ENCODE results near the gene OPTN.
A peak's percentile ranks its signal among the peaks of the same experiment; 100 is the strongest.

Gene OPTN

GRCh38 chr10:13160934-13161856 is 61.2 kb downstream of the OPTN start, which contains the start of gene MCM10:
Gene MCM10, plus strand, starts transcription at chr10:13161558. Its CDS starts 2,645 bp downstream, at chr10:13164203.
- peak; percentile 99 for FAIRE-seq
- peak; percentile 98 for DNase-seq (ENCODE audit: insufficient read length, low spot score)
- peak; percentile 53; the same call in 1 of the 2 replicates for TF ChIP-seq POLR2A (IDR thresholded peaks at IDR 0.05; ENCODE audit: low read depth, low read length)

- DNase-seq (ENCODE audit: insufficient read length, low spot score) = peak; percentile 28
- no peak for FAIRE-seq
- no peak for TF ChIP-seq POLR2A (IDR thresholded peaks at IDR 0.05; ENCODE audit: low read depth, low read length)
Observed at GRCh38 chr10:13161857-13162271, 61.9 kb downstream of the OPTN start.

- DNase-seq (ENCODE audit: insufficient read length, low spot score) (no peak), FAIRE-seq (no peak)
- no peak for TF ChIP-seq POLR2A (IDR thresholded peaks at IDR 0.05; ENCODE audit: low read depth, low read length)
Observed at GRCh38 chr10:13163859-13164258, 63.9 kb downstream of the OPTN start.

- DNase-seq (ENCODE audit: insufficient read length, low spot score) (no peak), FAIRE-seq (no peak)
- TF ChIP-seq POLR2A (IDR thresholded peaks at IDR 0.05; ENCODE audit: low read depth, low read length) = no peak
Observed at GRCh38 chr10:13165177-13165576, 65.2 kb downstream of the OPTN start.

- no peak for FAIRE-seq
- TF ChIP-seq POLR2A (IDR thresholded peaks at IDR 0.05; ENCODE audit: low read depth, low read length) = no peak
- no peak for DNase-seq (ENCODE audit: insufficient read length, low spot score)
Observed at GRCh38 chr10:13167568-13167967, 67.6 kb downstream of the OPTN start.

GRCh38 chr10:13168781-13169180 is 68.8 kb downstream of the OPTN start:
- FAIRE-seq (no peak), DNase-seq (ENCODE audit: insufficient read length, low spot score) (no peak)
- TF ChIP-seq POLR2A (IDR thresholded peaks at IDR 0.05; ENCODE audit: low read depth, low read length) = no peak

- FAIRE-seq (no peak), DNase-seq (ENCODE audit: insufficient read length, low spot score) (no peak)
- no peak for TF ChIP-seq POLR2A (IDR thresholded peaks at IDR 0.05; ENCODE audit: low read depth, low read length)
Observed at GRCh38 chr10:13173616-13174015, 73.7 kb downstream of the OPTN start.

- no peak for FAIRE-seq
- TF ChIP-seq POLR2A (IDR thresholded peaks at IDR 0.05; ENCODE audit: low read depth, low read length) = no peak
Observed at GRCh38 chr10:13180788-13181187, 80.8 kb downstream of the OPTN start.

GRCh38 chr10:13182424-13182823 is 82.5 kb downstream of the OPTN start:
- no peak for FAIRE-seq
- no peak for TF ChIP-seq POLR2A (IDR thresholded peaks at IDR 0.05; ENCODE audit: low read depth, low read length)

More at GRCh38 chr10:13180788-13181187, 80.8 kb downstream of the OPTN start:
- no peak for DNase-seq (ENCODE audit: insufficient read length, low spot score)

GRCh38 chr10:13183625-13184024 is 83.7 kb downstream of the OPTN start:
- no peak for TF ChIP-seq POLR2A (IDR thresholded peaks at IDR 0.05; ENCODE audit: low read depth, low read length)
- FAIRE-seq (no peak), DNase-seq (ENCODE audit: insufficient read length, low spot score) (no peak)

More at GRCh38 chr10:13182424-13182823, 82.5 kb downstream of the OPTN start:
- no peak for DNase-seq (ENCODE audit: insufficient read length, low spot score)

- DNase-seq (ENCODE audit: insufficient read length, low spot score) = no peak
- no peak for TF ChIP-seq POLR2A (IDR thresholded peaks at IDR 0.05; ENCODE audit: low read depth, low read length)
- no peak for FAIRE-seq
Observed at GRCh38 chr10:13184276-13184675, 84.3 kb downstream of the OPTN start.

- FAIRE-seq (no peak), DNase-seq (ENCODE audit: insufficient read length, low spot score) (no peak)
- TF ChIP-seq POLR2A (IDR thresholded peaks at IDR 0.05; ENCODE audit: low read depth, low read length) = no peak
Observed at GRCh38 chr10:13184730-13185514, 85.0 kb downstream of the OPTN start.

GRCh38 chr10:13187135-13187534 is 87.2 kb downstream of the OPTN start:
- FAIRE-seq (no peak), DNase-seq (ENCODE audit: insufficient read length, low spot score) (no peak)
- TF ChIP-seq POLR2A (IDR thresholded peaks at IDR 0.05; ENCODE audit: low read depth, low read length) = no peak
